Left ventricle myocardium inferior (tissue), 1 donor: ENCODE results near the gene TAC3. TPM values are rescaled to one million over a fixed set of nuclear protein-coding genes. Genes with fewer than 3 reads are reported as not detected.

ENCODE experiments used
- DNase-seq: peaks from one replicate; pipeline ENCODE4 v3.0.0-alpha.2; 2020
- H3K27ac ChIP-seq: fragments of 200-600 bp; replicated peaks from 2 replicates; pipeline ENCODE4 v1.8.0; 2021
- H3K27me3 ChIP-seq: fragments of 200-600 bp; 2 replicates; pipeline ENCODE4 v1.8.0; 2021; ENCODE audit warnings: low read depth
- H3K36me3 ChIP-seq: fragments of 200-600 bp; 2 replicates; pipeline ENCODE4 v1.8.0; 2021
- H3K4me1 ChIP-seq: fragments of 200-600 bp; 2 replicates; pipeline ENCODE4 v1.8.0; 2021
- H3K4me3 ChIP-seq: fragments of 200-600 bp; 2 replicates; pipeline ENCODE4 v1.8.0; 2021; ENCODE audit warnings: mild to moderate bottlenecking, moderate library complexity
- H3K9me3 ChIP-seq: fragments of 200-600 bp; replicated peaks from 2 replicates; pipeline ENCODE4 v1.8.0; 2021
- intact Hi-C: fragments of 100-400 bp; cut with micrococcal nuclease; formaldehyde crosslinking; loops from one replicate; pipeline ENCODE4 v1.11.0; 2022
- total RNA-seq: library from RNA; stranded (reverse); fragmentation: NEBNext Ultra II Directional; extraction: Animal tissue kit (Norgen Biotek cat#: 25700); gene quantifications from one replicate; pipeline ENCODE4 v1.2.1, GENCODE V29; 2021
- TF ChIP-seq, protein P1 (sequence below): fragments of 200-600 bp; IDR thresholded peaks from 2 replicates; pipeline ENCODE4 v1.8.0; 2021; ENCODE audit warnings: antibody characterized with exemption, mild to moderate bottlenecking, borderline replicate concordance
- donor health status: DM: no; HTN: yes; CAD: no; lungs with severe emphysema.

Gene TAC3
- total RNA-seq, 1 donor from 2014 or later = not detected

DNA sequence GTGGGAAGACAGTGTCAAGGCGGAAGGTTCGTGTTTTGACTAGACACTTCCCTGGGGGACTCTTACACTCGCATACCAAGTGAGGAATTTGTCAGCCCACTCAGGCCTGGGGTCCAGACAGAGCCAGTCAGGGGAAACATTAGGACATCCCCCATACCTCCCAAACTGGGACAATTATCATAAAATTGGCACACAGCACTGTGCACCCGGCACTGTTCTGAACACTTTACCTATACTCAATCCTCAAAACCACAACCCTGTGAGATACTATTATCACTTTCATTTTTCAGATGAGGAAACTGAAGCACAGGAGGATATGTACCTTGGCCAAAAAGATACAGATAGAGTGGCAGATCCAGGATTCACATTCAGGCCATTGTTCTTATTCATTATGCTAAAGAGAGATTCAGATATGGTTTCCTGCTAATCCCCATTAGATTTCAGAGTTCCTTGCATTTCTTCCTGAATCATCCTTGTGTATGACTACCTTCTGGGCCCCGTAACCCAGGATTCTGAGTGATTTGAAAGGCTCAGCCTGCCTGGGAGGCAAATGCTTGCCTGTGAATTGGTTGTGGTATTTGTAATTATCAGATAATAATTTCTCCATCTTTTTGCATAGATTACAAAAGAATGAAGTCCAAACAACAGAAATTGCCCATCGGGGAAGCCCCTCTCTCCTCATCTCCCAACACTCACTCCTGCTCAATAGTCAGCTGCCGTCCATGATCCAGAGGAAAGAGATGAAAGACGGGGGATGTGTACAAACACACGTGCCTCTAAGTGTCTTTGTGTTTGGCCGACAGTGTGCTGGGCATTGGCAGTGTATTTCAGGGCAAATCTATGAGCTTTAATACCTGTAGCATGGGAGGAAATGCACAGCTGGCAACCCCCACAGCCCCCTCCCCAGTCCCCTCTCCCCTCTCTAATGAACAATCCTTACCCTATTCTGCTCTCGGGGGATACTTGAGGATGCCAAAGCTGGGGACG is 4.6 kb downstream of the TAC3 start:
- no peaks in the 10 kb centered on the region for H3K9me3 ChIP-seq
- no peak for DNase-seq
- no peaks in the 10 kb centered on the region for H3K36me3 ChIP-seq
- H3K4me1 ChIP-seq = peaks cover 9% of the 10 kb centered on the region
- peaks cover 45% of the 10 kb centered on the region for H3K27me3 ChIP-seq
- no peak overlapping the region for H3K27ac ChIP-seq
- H3K4me3 ChIP-seq = no peak overlapping the region
- intact Hi-C loops = no loop called here
- TF ChIP-seq, protein P1, sequence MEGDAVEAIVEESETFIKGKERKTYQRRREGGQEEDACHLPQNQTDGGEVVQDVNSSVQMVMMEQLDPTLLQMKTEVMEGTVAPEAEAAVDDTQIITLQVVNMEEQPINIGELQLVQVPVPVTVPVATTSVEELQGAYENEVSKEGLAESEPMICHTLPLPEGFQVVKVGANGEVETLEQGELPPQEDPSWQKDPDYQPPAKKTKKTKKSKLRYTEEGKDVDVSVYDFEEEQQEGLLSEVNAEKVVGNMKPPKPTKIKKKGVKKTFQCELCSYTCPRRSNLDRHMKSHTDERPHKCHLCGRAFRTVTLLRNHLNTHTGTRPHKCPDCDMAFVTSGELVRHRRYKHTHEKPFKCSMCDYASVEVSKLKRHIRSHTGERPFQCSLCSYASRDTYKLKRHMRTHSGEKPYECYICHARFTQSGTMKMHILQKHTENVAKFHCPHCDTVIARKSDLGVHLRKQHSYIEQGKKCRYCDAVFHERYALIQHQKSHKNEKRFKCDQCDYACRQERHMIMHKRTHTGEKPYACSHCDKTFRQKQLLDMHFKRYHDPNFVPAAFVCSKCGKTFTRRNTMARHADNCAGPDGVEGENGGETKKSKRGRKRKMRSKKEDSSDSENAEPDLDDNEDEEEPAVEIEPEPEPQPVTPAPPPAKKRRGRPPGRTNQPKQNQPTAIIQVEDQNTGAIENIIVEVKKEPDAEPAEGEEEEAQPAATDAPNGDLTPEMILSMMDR = no peak

DNA sequence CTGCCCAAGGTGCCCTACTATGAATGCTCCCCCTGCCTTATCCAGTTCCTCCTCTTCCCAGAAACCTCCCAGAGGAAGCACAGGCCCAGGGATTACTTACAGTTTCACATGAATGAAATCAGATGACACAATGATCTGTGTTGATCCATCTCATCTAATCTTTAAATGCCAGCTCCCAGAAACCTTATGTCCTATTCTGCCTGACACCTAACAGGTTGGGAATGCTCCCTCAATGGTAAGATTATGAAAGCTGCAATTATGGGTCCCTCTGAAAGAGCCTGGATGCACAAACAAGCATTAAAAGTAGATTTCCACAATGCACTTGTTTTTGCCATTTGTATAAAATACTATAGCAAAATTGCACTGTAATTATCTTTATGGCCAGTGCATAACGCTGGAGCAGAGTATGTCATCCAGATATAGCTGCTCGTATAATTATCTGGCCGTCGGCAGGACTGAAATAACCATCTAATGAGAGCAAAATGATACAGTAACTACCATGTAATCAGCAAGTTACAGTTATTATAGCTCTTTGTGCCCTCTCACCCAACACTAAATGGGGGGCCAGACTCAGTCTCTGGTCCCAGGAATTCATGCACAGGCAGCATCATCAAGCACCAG is 5.6 kb downstream of the TAC3 start:
- no peak overlapping the region for H3K27ac ChIP-seq
- H3K4me3 ChIP-seq = no peak overlapping the region
- H3K27me3 ChIP-seq = peaks cover 35% of the 10 kb centered on the region
- peaks cover 17% of the 10 kb centered on the region for H3K4me1 ChIP-seq
- no peaks in the 10 kb centered on the region for H3K9me3 ChIP-seq
- H3K36me3 ChIP-seq = no peaks in the 10 kb centered on the region
- DNase-seq = no peak
- TF ChIP-seq, protein P1 = no peak
- intact Hi-C loops = no loop called here

DNA sequence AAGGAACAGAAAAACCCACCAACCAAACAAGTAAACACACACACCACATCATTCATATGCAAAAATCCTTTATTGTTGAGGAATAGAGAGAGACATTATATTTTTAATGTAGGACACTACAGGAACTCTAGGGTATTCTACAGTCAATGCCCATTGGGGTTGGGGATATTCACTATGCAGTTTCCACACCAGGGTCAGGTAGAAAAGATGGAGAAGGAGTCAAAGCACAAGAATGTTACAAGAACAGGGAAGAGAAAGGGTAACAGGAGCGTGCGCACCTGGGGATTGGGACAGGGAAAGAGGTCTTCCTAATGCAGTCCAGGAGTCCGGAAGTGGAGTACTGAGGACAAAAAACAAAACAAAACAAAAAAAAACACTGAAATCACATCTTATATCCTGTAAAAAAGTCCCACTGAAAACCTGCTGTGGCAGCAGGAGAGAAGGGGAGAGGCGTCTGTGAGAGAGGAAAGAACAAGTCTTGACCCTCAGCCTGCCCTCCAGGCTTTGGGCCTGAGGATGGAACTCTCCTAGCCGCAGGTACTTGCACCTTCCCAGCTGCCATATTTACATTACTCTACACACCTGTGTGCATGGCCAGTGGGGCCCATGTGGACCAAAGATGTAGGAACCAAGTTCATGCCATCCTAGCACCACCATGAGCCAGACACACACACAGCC is 6.2 kb downstream of the TAC3 start:
- H3K27me3 ChIP-seq = peaks cover 28% of the 10 kb centered on the region
- intact Hi-C loops = loop anchor here (5.0 kb wide), 1 partner anchor 102 kb away; the partner anchor contains the start of gene STAT6
- H3K36me3 ChIP-seq = no peaks in the 10 kb centered on the region
- no peak overlapping the region for H3K27ac ChIP-seq
- DNase-seq = no peak
- no peak overlapping the region for H3K4me3 ChIP-seq
- H3K4me1 ChIP-seq = peaks cover 23% of the 10 kb centered on the region
- no peaks in the 10 kb centered on the region for H3K9me3 ChIP-seq
- TF ChIP-seq, protein P1 = no peak

DNA sequence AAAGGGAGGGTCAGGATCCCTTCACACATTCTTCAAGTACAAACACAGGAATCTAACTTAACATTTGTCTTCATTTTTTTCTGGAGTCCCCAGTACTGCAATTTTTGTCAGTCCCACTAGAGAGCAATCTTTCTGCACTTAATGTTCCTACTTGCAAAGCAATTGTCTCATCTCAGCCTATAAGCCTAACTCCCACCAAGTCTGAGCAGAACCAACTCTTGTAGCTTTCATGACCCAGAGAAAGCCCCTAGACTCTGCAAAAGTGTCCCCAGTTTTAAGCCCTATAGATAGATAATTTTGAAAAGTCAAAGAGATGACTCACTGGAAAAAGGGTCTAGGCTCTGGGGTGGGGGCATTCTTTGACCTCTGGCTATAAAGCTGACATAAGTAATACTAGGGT is 8.2 kb downstream of the TAC3 start:
- H3K27ac ChIP-seq = no peak overlapping the region

More for the DNA sequence above, 8.2 kb downstream of the TAC3 start:
- DNase-seq = no peak
- TF ChIP-seq, protein P1 = peak; percentile 61
- peaks cover 14% of the 10 kb centered on the region for H3K36me3 ChIP-seq
- intact Hi-C loops = loop anchor here (5.0 kb wide), 1 partner anchor 104 kb away; the partner anchor contains the start of gene STAT6
- peaks cover 32% of the 10 kb centered on the region for H3K4me1 ChIP-seq
- no peak overlapping the region for H3K4me3 ChIP-seq
- peaks cover 9% of the 10 kb centered on the region for H3K27me3 ChIP-seq
- no peaks in the 10 kb centered on the region for H3K9me3 ChIP-seq
